Activated naive CD4-positive, alpha-beta T cell treated with anti-CD3 and anti-CD28 coated beads, Interleukin-2, amount 50 U/mL, for 72 hours (primary cell): ENCODE data around the gene C1QB. TPM values are rescaled to one million over a fixed set of nuclear protein-coding genes. Genes with fewer than 3 reads are reported as not detected.
A peak's percentile ranks its signal among the peaks of the same experiment; 100 is the strongest.

Experiments used
- ATAC-seq, 2 donors: fragments of 150-1000 bp; cut with Tn5 transposase; 2 replicates each; pipeline ENCODE4 v1.10.0; 2021; ENCODE audit warnings: mild to moderate bottlenecking in 2 of 2, moderate library complexity in 2 of 2
- DNase-seq, 2 donors: peaks; one replicate each; pipeline ENCODE4 v3.0.0; 2021 to 2022; ENCODE audit warnings: low spot score in 2 of 2
- H3K27ac Mint-ChIP-seq, 2 donors: one replicate each; pipeline ENCODE4 v1.8.0; 2022; ENCODE audit warnings: mild to moderate bottlenecking in 2 of 2, mixed read lengths in 2 of 2
- H3K36me3 Mint-ChIP-seq, 2 donors: one replicate each; pipeline ENCODE4 v1.8.0; 2022; ENCODE audit warnings: mixed read lengths in 2 of 2
- H3K9me3 Mint-ChIP-seq, 2 donors: one replicate each; pipeline ENCODE4 v1.8.0; 2022; ENCODE audit warnings: mixed read lengths in 2 of 2
- total RNA-seq, 2 donors: library from RNA; stranded (reverse); gene quantifications; one replicate each; pipeline ENCODE4 v1.2.3, GENCODE V29; 2022

C1QB gene
- not detected for total RNA-seq

GRCh38 chr1:22652881-22653316 is at the start of gene C1QB:
Gene C1QB, plus strand, starts transcription at chr1:22653236. Its CDS starts 6,227 bp downstream, at chr1:22659463.
- no peaks in the 10 kb centered on the region for H3K9me3 Mint-ChIP-seq
- H3K27ac Mint-ChIP-seq: peak within 1 kb of the TSS in 1 of 2 donors; percentile 44
- H3K36me3 Mint-ChIP-seq: no peaks in the 10 kb centered on the region
- DNase-seq (no peak), ATAC-seq (no peak)

- H3K9me3 Mint-ChIP-seq: no peaks in the 10 kb centered on the region
- no peak overlapping the region for H3K27ac Mint-ChIP-seq
- no peaks in the 10 kb centered on the region for H3K36me3 Mint-ChIP-seq
- DNase-seq (no peak), ATAC-seq (no peak)
Observed at GRCh38 chr1:22606161-22606560, 46.9 kb upstream of the C1QB start.

- DNase-seq (no peak), ATAC-seq (no peak)
- H3K9me3 Mint-ChIP-seq: no peaks in the 10 kb centered on the region
- no peak overlapping the region for H3K27ac Mint-ChIP-seq
- no peaks in the 10 kb centered on the region for H3K36me3 Mint-ChIP-seq
Observed at GRCh38 chr1:22607154-22607553, 45.9 kb upstream of the C1QB start.

- H3K36me3 Mint-ChIP-seq: no peaks in the 10 kb centered on the region
- no peaks in the 10 kb centered on the region for H3K9me3 Mint-ChIP-seq
- no peak overlapping the region for H3K27ac Mint-ChIP-seq
- no peak for DNase-seq
- ATAC-seq: no peak
Observed at GRCh38 chr1:22608361-22608760, 44.7 kb upstream of the C1QB start.

GRCh38 chr1:22609291-22609690 is 43.7 kb upstream of the C1QB start:
- ATAC-seq (no peak), DNase-seq (no peak)
- H3K27ac Mint-ChIP-seq: no peak overlapping the region
- no peaks in the 10 kb centered on the region for H3K36me3 Mint-ChIP-seq
- H3K9me3 Mint-ChIP-seq: no peaks in the 10 kb centered on the region

- DNase-seq: peak in 1 of 2 donors; percentile 22
- no peak for ATAC-seq
- H3K36me3 Mint-ChIP-seq: no peaks in the 10 kb centered on the region
- no peak overlapping the region for H3K27ac Mint-ChIP-seq
- no peaks in the 10 kb centered on the region for H3K9me3 Mint-ChIP-seq
Observed at GRCh38 chr1:22611530-22611947, 41.5 kb upstream of the C1QB start.

GRCh38 chr1:22612671-22613571 is 40.1 kb upstream of the C1QB start:
- no peak overlapping the region for H3K27ac Mint-ChIP-seq
- DNase-seq (no peak), ATAC-seq (no peak)
- no peaks in the 10 kb centered on the region for H3K36me3 Mint-ChIP-seq
- no peaks in the 10 kb centered on the region for H3K9me3 Mint-ChIP-seq

GRCh38 chr1:22613572-22613918 is 39.5 kb upstream of the C1QB start:
- Mint-ChIP-seq H3K36me3 (no peaks in the 10 kb centered on the region), H3K9me3 (no peaks in the 10 kb centered on the region), H3K27ac (no peak overlapping the region)
- no peak for ATAC-seq
- DNase-seq: no peak

GRCh38 chr1:22613951-22614350 is 39.1 kb upstream of the C1QB start:
- DNase-seq (no peak), ATAC-seq (no peak)
- Mint-ChIP-seq H3K36me3 (no peaks in the 10 kb centered on the region), H3K9me3 (no peaks in the 10 kb centered on the region), H3K27ac (no peak overlapping the region)

GRCh38 chr1:22615886-22616285 is 37.1 kb upstream of the C1QB start:
- H3K36me3 Mint-ChIP-seq: no peaks in the 10 kb centered on the region
- no peaks in the 10 kb centered on the region for H3K9me3 Mint-ChIP-seq
- H3K27ac Mint-ChIP-seq: no peak overlapping the region
- ATAC-seq (no peak), DNase-seq (no peak)

- Mint-ChIP-seq H3K27ac (no peak overlapping the region), H3K9me3 (no peaks in the 10 kb centered on the region), H3K36me3 (no peaks in the 10 kb centered on the region)
- DNase-seq: no peak
- ATAC-seq: no peak
Observed at GRCh38 chr1:22616571-22616970, 36.5 kb upstream of the C1QB start.

- ATAC-seq: no peak
- Mint-ChIP-seq H3K36me3 (no peaks in the 10 kb centered on the region), H3K27ac (no peak overlapping the region)
Observed at GRCh38 chr1:22618056-22618455, 35.0 kb upstream of the C1QB start.

GRCh38 chr1:22619252-22619651 is 33.8 kb upstream of the C1QB start:
- Mint-ChIP-seq H3K9me3 (no peaks in the 10 kb centered on the region), H3K36me3 (no peaks in the 10 kb centered on the region), H3K27ac (no peak overlapping the region)
- DNase-seq (no peak), ATAC-seq (no peak)

More at GRCh38 chr1:22618056-22618455, 35.0 kb upstream of the C1QB start:
- DNase-seq: no peak
- no peaks in the 10 kb centered on the region for H3K9me3 Mint-ChIP-seq

GRCh38 chr1:22619798-22620197 is 33.2 kb upstream of the C1QB start:
- DNase-seq (no peak), ATAC-seq (no peak)
- Mint-ChIP-seq H3K27ac (no peak overlapping the region), H3K9me3 (no peaks in the 10 kb centered on the region), H3K36me3 (no peaks in the 10 kb centered on the region)

GRCh38 chr1:22621761-22622160 is 31.3 kb upstream of the C1QB start:
- Mint-ChIP-seq H3K36me3 (no peaks in the 10 kb centered on the region), H3K27ac (no peak overlapping the region), H3K9me3 (no peaks in the 10 kb centered on the region)
- DNase-seq: no peak
- ATAC-seq: no peak

- H3K27ac Mint-ChIP-seq: no peak overlapping the region
- ATAC-seq (peak in 1 of 2 donors; percentile 29), DNase-seq (no peak)
- no peaks in the 10 kb centered on the region for H3K36me3 Mint-ChIP-seq
- no peaks in the 10 kb centered on the region for H3K9me3 Mint-ChIP-seq
Observed at GRCh38 chr1:22625262-22625925, 27.6 kb upstream of the C1QB start.

GRCh38 chr1:22626237-22627157 is 26.5 kb upstream of the C1QB start:
- H3K27ac Mint-ChIP-seq: no peak overlapping the region
- no peaks in the 10 kb centered on the region for H3K9me3 Mint-ChIP-seq
- ATAC-seq (no peak), DNase-seq (no peak)
- H3K36me3 Mint-ChIP-seq: no peaks in the 10 kb centered on the region
